ENCODE data around the gene ABCA1.

GRCh38 chr9:104923289-104923688, 4.7 kb downstream of the ABCA1 start:
- TF ChIP-seq CTCF (IDR thresholded peaks at IDR 0.05) (no peak), POLR2A (IDR thresholded peaks at IDR 0.05) (no peak)

Measured in Peyer's patch (tissue), 4 donors.